GM19468 (cell line): ENCODE measurements around the gene CLCN2.

Experiments
- ATAC-seq: cut with Tn5 transposase; IDR thresholded peaks from one replicate; pipeline ENCODE4 v1.9.1; 2021; ENCODE audit warnings: mild to moderate bottlenecking, moderate library complexity, moderate number of reproducible peaks; ENCODE audit not compliant: unreplicated experiment; ENCODE audit errors: extremely low read depth

The CLCN2 gene

GRCh38 chr3:184381261-184382224, 20.1 kb upstream of the CLCN2 start:
- no peak for ATAC-seq

GRCh38 chr3:184380627-184381260, 19.3 kb upstream of the CLCN2 start:
- ATAC-seq = no peak

- ATAC-seq = no peak
These were observed 18.8 kb upstream of the CLCN2 start for GRCh38 chr3:184380185-184380626.

DNA sequence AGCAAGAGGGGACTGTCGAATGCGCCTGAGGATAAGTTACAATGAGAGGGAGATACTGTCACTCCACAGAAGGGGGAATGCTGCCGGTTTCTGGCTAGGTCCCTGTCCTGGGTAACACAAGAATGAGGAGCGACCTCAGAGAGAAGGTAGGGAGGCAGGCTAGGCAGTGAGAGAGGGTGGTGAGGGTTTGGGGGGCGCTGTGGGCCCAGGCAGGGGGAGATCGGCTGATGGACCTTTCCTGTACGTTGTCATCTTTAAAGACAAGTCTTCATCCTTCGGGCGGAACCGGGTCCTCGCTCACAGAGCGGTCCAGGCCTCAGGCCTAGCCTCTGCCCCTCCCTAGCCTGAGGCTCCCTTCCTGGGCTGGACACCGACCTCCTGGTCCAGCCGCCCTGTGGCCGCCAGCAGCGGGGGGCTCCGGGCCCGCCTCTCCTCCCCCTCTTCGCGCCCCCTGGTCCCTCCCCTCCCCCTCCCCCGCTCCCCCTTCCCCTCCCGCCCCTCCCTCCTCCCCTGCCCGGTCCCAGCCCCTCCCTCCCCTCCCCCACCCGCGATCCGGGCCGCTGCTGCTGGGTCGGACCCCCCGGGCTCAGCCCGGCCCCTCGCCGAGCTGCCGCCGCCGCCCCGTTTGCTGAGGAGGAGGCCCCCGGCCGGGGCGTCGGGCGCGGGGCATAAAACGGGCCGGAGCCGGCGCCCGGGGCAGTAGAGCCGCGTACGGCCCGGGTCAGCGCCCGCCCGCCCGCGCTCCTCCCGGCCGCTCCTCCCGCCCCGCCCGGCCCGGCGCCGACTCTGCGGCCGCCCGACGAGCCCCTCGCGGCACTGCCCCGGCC, 18.2 kb upstream of the CLCN2 start, which contains the start of gene CHRD:
Gene CHRD, plus strand, starts transcription at position 697 of the 827 bp plus-strand sequence. CDS start 265 bp downstream, outside the sequence.
- ATAC-seq = no peak

DNA sequence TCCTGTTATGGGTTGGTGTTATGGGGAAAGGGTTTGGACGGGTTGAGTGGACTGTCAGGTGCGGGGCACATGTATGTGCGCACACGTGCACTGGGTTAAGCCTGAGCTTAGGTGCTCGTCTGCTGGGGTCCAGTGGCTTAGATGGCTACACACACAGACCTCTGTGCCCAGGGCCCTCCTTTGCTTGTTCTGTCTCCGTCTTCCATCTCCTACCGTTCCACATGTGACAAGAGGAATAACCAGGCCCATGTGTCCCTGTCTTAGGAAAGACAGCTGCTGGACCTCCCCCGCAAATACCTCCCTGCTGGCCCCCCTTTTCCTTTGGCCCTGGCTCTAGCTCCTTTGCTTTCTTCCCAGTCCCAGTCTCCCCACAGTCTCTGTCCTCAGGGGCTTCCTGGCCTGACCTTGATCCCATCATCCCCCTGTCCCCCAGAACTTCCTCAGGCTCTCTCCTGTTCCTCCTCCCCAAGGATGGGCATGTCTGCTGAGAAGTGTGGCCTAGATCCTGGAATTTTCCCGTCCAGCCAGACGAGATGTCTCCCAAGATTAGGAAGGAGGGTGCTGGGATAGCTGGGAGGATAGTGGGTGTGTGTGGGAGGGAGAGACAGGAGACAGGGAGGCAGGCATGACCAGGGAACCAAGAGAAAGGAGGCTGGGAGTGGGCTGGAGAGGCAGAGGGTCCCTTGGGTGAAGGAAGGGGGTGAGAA, 17.4 kb upstream of the CLCN2 start:
- no peak for ATAC-seq

DNA sequence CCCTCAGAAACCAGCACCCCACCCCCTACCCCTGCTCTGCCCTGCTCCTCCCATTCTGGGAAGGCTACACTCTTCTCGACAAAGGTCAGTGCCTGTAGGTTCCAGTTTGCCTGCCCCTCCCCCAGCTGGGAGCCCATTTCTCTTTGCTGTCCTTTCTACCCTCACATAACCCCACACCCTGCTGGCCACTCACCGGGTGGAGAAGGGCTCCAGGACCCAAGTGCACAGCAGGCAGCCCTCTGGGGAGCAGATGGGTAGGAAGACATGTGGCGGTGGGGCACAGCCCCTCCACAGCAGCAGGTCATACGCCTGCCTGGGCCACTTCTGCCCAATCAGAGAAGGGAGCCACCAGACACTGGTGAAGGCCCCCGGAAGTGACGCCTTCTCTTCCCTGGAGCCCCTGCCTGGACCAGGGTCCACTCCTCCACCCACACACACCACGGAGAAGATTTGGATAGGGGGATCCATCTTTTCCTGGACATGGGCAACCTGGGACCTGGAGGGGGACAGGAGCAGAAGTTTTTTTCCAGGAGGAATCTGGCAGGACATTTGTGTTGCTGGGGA, 16.6 kb upstream of the CLCN2 start, which contains the start of gene THPO:
Gene THPO, minus strand, starts transcription at position 326 of the 564 bp plus-strand sequence. CDS start 1,948 bp downstream, outside the sequence.
- ATAC-seq = no peak

- ATAC-seq = no peak
These were observed 16.0 kb upstream of the CLCN2 start for GRCh38 chr3:184377374-184377773.

GRCh38 chr3:184375747-184376461, 14.5 kb upstream of the CLCN2 start:
- ATAC-seq = no peak

- ATAC-seq = no peak
These were observed 12.0 kb upstream of the CLCN2 start for GRCh38 chr3:184373422-184373821.

GRCh38 chr3:184372911-184373310, 11.5 kb upstream of the CLCN2 start:
- no peak for ATAC-seq

- no peak for ATAC-seq
These were observed 11.0 kb upstream of the CLCN2 start for GRCh38 chr3:184372296-184372821.

GRCh38 chr3:184371570-184372018, 10.2 kb upstream of the CLCN2 start:
- ATAC-seq = peak; percentile 50

DNA sequence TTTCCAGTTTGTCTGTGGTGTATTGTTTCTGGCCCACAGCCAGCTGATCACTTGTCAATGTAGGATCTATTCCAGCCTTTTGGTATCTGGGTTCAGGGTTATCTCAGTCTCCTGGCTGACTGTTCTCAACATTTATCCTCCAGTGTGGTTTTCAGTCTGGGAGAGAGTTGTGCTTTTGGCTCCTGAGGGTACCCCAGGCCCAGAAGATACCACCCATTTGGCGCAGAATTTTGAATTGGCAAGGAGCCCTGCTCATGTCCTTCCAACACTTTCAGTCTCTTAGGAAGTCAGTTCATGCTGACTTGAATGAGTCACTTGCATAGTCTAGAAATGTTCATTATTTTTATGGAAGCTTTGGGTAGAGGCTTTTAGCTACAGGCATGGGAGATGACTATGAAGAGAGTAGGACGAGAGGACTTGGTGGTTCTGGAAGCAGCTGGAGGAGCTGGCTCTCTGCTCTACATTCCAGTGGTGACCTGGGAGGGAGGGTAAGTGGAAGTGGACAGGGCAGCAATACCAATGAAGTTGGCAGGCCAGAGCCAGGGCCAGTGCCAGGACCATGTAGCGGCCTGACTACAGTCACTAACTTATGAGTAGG, 7.3 kb upstream of the CLCN2 start:
- no peak for ATAC-seq

- no peak for ATAC-seq
These were observed 6.7 kb upstream of the CLCN2 start for GRCh38 chr3:184368116-184368515.

DNA sequence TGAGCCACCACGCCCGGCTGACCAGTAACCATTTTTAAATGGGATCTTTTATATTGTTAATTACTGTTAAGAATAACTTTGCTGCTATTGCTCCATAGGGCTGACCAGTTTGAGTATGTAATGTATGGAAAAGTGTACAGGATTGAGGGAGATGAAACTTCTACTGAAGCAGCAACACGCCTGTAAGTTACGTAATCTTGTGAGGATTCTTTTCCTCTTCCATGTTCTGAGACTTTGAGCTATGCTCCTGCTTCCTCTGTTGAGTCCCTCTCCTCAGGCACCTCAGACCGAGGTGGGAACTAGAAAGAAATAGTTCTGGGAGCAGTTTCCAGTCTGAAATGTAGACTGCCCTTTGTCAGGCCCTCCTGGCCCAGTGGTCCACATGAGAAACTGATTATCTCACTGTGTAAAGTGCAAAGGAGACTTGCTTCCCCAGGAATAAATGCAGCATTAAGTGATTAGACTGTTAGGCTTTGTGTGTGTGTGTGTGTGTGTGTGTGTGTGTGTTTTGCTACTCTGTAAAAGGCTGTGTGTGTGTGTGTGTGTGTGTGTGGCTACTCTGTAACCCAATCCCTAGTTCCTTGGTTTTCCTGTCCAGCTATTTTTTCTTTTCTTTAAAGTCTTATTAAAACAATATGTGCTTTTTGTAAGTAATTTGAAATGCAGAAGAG, 5.3 kb upstream of the CLCN2 start:
- ATAC-seq = no peak

DNA sequence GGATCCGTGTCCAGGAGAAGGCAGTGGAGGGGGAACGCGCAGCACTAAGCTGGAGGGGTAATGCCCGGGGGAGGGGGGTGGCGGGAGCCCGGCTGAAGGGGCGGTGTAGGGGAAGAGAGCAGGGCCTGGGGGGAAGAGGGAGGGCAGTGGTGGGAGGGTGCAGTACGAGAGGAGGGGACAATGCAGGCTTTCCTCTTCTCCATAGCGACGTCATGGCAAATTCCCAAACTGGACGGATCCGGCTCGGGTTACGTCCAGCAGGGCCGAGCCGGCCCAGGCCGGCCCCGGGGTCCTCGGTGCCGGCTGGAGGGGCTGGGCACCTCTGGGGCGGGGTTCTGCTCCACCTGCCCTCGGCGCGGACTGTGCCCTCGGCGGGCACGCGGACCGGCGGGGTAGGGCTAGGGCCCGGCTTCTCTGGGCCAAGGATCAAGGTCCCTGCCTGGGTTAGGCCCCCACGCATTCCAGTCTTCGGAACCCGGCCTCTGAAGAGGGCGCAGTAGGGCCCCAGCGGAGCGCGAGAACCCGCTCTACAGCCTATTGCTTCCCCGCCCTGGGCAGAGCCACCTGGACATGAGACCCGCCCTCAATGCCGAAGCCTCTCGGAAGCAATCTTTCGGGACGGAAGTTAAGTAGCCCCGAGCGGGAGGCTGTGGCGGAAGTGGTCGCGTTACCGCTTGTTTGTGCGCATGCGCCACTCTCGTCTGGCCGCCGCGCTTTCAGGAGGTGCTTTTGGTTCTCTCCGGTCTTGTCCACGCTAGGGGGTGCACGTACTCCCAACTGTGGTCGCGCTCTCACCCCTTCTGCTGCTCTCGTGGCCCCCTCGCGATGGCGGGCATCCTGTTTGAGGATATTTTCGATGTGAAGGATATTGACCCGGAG, 1.5 kb upstream of the CLCN2 start:
- ATAC-seq = peak; percentile 85
